ENCODE data around the gene NDST1. TPM values are rescaled to one million over a fixed set of nuclear protein-coding genes. Genes with fewer than 3 reads are reported as not detected.
"Not testable (repeated sequence)": the region's sequence is repeated elsewhere in the genome, so short reads cannot be mapped to it uniquely, and the experiment has no call there.

Gene NDST1
- total RNA-seq, 4 donors from 2014 or later, result 94.6 to 157 (median 134) TPM

DNA sequence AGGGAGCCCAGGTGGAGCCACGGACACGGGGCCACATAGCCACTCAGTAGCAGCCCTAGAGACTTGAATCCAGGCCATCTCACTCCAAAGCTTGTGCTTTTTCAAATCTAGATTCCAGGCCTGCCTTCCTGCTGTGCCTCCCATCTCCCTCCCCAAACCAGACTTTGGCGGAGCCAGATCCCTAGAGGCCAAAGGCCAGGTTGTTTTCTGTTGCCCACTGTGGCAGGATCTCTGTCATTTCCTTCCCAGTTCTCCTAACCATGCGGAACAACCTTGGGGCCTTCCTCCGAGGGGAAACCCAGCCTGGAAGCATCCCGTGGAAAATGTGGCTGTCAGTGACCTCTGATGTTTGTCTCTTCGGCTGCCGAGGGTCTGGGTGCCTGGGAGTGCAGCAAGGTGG lies 42.0 kb upstream of the NDST1 start:
- DNase-seq (ENCODE audit: low spot score in 2 of 2), result no peak
- peak overlapping the region; percentile 15 for H3K27ac ChIP-seq

DNA sequence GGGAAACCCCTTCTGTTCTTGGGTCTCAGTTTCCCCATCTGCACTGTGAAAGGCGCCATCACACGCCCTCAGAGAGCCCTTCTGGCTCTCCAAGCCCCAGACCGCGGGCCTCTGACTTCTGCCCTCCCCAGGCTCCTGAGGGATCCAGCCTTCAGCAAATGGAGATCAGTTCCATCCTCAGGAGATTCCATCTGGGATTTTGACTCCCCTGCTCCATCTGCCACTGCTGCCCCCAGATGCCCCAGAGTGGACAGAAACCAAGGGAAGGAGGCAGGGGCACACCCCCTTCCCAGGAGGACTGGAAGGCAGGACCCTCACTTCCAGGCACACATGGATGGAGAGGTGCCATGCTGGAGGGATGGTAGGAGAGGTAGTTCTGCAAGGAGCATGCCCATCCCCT lies 39.7 kb upstream of the NDST1 start:
- H3K4me1 ChIP-seq, result peaks cover 25% of the 10 kb centered on the region
- H3K9me3 ChIP-seq, result no peaks in the 10 kb centered on the region
- 92% methylated on average over 4 of the region's 4 CpGs for WGBS
- H3K36me3 ChIP-seq, result no peaks in the 10 kb centered on the region
- TF ChIP-seq POLR2AphosphoS5 (IDR thresholded peaks at IDR 0.05) (no peak), EP300 (IDR thresholded peaks at IDR 0.05) (no peak), POLR2A (IDR thresholded peaks at IDR 0.05) (no peak)
- TF ChIP-seq, protein P1, sequence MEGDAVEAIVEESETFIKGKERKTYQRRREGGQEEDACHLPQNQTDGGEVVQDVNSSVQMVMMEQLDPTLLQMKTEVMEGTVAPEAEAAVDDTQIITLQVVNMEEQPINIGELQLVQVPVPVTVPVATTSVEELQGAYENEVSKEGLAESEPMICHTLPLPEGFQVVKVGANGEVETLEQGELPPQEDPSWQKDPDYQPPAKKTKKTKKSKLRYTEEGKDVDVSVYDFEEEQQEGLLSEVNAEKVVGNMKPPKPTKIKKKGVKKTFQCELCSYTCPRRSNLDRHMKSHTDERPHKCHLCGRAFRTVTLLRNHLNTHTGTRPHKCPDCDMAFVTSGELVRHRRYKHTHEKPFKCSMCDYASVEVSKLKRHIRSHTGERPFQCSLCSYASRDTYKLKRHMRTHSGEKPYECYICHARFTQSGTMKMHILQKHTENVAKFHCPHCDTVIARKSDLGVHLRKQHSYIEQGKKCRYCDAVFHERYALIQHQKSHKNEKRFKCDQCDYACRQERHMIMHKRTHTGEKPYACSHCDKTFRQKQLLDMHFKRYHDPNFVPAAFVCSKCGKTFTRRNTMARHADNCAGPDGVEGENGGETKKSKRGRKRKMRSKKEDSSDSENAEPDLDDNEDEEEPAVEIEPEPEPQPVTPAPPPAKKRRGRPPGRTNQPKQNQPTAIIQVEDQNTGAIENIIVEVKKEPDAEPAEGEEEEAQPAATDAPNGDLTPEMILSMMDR (IDR thresholded peaks at IDR 0.05), result no peak
- no peak for DNase-seq (ENCODE audit: low spot score in 2 of 2)
- no peak overlapping the region for H3K4me3 ChIP-seq
- no peak overlapping the region for H3K27ac ChIP-seq
- H3K27me3 ChIP-seq, result no peaks in the 10 kb centered on the region

More for the DNA sequence above, 42.0 kb upstream of the NDST1 start:
- H3K36me3 ChIP-seq, result no peaks in the 10 kb centered on the region
- no peak overlapping the region for H3K4me3 ChIP-seq
- no peaks in the 10 kb centered on the region for H3K27me3 ChIP-seq
- whole genome bisulfite sequencing, result 83% methylated on average over 2 of the region's 8 CpGs
- TF ChIP-seq, protein P1 (IDR thresholded peaks at IDR 0.05), result no peak
- TF ChIP-seq POLR2A (IDR thresholded peaks at IDR 0.05) (no peak), POLR2AphosphoS5 (IDR thresholded peaks at IDR 0.05) (no peak), EP300 (IDR thresholded peaks at IDR 0.05) (no peak)
- peaks cover 17% of the 10 kb centered on the region for H3K4me1 ChIP-seq
- H3K9me3 ChIP-seq, result no peaks in the 10 kb centered on the region

DNA sequence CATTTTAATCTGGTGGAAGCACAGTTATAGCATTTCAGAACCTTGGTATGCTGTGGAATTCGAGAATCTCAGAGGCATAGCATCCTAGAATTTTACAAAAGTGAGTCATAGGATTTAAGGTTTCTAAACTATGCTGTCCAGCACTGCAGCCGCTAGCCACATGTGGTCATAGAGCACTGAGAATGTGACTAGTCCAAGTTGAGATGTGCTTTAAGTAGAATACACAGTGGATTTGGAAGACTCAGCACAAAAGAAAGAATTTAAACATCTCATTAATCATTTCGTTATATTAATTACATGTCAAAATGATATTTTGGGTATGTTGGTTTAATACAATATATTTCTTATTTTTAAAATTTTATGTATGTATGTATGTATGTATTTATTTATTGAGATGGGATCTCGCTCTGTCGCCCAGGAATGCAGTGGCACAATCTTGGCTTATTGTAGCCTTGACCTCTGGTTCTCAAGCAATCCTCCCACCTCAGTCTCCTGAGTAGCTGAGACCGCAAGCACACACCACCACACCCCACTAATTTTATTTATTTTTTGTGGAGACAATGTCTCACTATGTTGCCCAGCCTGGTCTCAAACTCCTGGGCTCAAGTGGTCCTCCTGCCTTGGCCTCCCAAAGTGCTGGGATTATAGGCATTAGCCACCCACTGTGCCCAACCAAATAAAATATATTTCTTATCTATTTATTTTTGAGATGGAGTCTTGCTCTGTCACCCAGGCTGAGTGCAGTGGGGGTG lies 38.0 kb upstream of the NDST1 start:
- DNase-seq (ENCODE audit: low spot score in 2 of 2), result no peak
- Histone ChIP-seq H3K36me3 (no peaks in the 10 kb centered on the region), H3K9me3 (no peaks in the 10 kb centered on the region), H3K27ac (no peak overlapping the region), H3K27me3 (no peaks in the 10 kb centered on the region), H3K4me3 (no peak overlapping the region), H3K4me1 (peaks cover 18% of the 10 kb centered on the region)
- 77% methylated on average over 6 of the region's 6 CpGs for WGBS
- no peak for TF ChIP-seq EP300 (IDR thresholded peaks at IDR 0.05)
- no peak for TF ChIP-seq POLR2A (IDR thresholded peaks at IDR 0.05)
- TF ChIP-seq, protein P1 (IDR thresholded peaks at IDR 0.05), result no peak
- no peak for TF ChIP-seq POLR2AphosphoS5 (IDR thresholded peaks at IDR 0.05)

DNA sequence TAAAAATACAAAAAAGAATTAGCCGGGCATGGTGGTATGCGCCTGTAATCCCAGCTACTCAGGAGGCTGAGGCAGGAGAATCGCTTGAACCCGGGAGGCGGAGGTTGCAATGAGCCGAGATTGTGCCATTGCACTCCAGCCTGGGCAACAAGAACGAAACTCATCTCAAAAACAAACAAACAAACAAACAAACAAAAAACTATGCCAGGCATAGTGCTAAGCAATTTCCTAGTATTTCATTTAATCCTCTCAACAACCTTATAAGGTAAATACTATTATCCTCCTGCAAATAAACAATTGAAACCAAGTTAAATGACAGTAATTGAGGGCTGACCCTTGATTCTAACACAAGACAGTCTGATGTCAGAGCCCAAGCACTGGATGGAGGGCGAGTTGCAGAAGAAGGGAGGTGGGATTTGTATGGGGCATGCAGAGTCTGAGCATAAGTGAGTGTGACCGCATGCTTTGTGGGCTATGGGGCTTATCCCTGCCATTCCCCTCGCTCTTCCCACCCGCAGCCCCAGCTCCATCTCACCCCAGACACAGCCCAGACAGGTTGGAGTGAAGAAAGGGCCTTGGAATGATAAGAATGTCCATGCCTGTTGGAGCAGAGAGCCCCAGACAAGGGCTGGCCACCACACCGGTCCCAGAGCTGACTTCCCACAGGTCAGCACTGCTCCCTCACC lies 34.1 kb upstream of the NDST1 start:
- Histone ChIP-seq H3K4me1 (peaks cover 12% of the 10 kb centered on the region), H3K27ac (no peak overlapping the region), H3K9me3 (no peaks in the 10 kb centered on the region), H3K4me3 (no peak overlapping the region), H3K36me3 (no peaks in the 10 kb centered on the region), H3K27me3 (no peaks in the 10 kb centered on the region)
- DNase-seq (ENCODE audit: low spot score in 2 of 2), result no peak
- WGBS, result 84% methylated on average over 12 of the region's 12 CpGs
- no peak for TF ChIP-seq EP300 (IDR thresholded peaks at IDR 0.05)
- no peak for TF ChIP-seq POLR2AphosphoS5 (IDR thresholded peaks at IDR 0.05)
- TF ChIP-seq POLR2A (IDR thresholded peaks at IDR 0.05), result no peak
- TF ChIP-seq, protein P1 (IDR thresholded peaks at IDR 0.05), result no peak

DNA sequence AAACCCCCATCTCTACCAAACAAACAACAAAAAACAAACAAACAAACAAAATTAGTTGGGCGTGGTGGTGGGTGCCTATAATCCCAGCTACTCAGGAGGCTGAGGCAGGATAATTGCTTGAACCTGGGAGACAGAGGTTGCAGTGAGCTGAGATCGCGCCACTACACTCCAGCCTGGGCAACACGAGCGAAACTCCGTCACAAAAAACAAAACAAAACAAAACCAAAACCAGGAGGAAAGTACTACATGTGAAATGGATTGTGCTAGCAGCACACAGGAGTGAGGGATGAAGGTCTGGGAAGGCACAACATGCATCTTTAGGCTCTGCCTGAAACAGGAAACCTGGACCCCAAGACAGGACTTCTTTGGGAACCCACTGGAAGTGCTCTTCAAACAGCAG lies 31.4 kb upstream of the NDST1 start:
- DNase-seq (ENCODE audit: low spot score in 2 of 2); H3K4me3 ChIP-seq; H3K9me3 ChIP-seq; H3K36me3 ChIP-seq; H3K27me3 ChIP-seq; H3K27ac ChIP-seq: not testable (repeated sequence)
- WGBS, result 86% methylated on average over 6 of the region's 6 CpGs
- peaks cover 12% of the 10 kb centered on the region for H3K4me1 ChIP-seq
